Measurements from ENCODE around the gene FRG1. TPM values are rescaled to one million over a fixed set of nuclear protein-coding genes. Genes with fewer than 3 reads are reported as not detected.
"Not testable (repeated sequence)": the region's sequence is repeated elsewhere in the genome, so short reads cannot be mapped to it uniquely, and the experiment has no call there.

Gene FRG1
- total and polyA plus RNA-seq, 2 donors: 87.3 to 89.6 TPM

DNA sequence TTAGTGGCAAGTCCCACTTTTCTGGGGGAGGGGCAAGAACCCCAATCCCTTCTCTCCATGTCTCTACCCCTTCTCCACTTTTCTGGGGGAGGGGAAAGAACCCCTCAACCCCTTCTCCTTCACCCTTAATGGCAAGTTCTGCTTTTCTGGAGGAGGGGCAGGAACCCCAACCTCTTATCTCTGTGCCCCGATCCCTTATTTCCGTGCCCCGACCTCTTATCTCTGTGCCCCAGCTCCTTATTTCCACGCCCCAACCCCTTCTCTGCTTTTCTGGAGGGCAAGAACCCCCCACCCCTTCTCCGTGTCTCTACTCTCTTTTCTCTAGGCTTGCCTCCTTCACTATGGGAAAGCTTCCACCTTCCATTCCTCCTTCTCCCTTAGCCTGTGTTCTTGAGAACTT lies 13.9 kb upstream of the FRG1 start:
- not testable (repeated sequence) for DNase-seq (ENCODE audit: low read depth in 6 of 9, low spot score in 9 of 9); H3K27me3 ChIP-seq (ENCODE audit: control insufficient read depth in 2 of 2, insufficient read depth in 1 of 2, low read length in 1 of 2); H3K27ac ChIP-seq (ENCODE audit: low read depth in 1 of 2, low read length in 1 of 2); H3K4me3 ChIP-seq (ENCODE audit: low read length in 2 of 2); H3K4me1 ChIP-seq (ENCODE audit: control insufficient read depth in 2 of 2, insufficient read depth in 2 of 2, low read length in 2 of 2); H3K36me3 ChIP-seq (ENCODE audit: control insufficient read depth in 2 of 2, insufficient read depth in 2 of 2, low read length in 1 of 2); H3K9me3 ChIP-seq (ENCODE audit: control insufficient read depth in 2 of 2, insufficient read depth in 1 of 2, low read length in 1 of 2)
- WGBS: 89% methylated on average over 5 of the region's 5 CpGs

DNA sequence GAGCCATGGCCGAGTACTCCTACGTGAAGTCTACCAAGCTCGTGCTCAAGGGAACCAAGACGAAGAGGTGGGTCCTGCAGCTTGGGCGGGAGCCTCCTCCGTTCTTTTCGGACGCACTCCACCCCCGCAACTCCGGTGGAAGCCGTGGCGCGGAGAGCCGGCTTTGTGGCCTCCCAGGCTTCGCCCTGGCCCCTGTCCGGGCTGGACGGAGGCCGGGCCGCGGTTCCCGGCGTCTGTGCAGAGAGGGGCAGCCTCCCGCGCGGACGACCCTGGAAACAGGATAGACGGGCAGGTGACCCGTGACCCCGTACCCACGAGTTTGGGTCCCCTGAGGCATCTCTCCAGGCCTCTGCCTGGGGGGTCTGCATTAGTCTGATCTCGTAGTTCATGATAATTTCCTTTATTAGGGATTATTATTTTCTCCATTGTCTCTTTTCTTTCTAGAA lies 356 bp downstream of the FRG1 start:
- WGBS: under 1% methylated on average over 31 of the region's 31 CpGs
- peaks cover 0 to 7% of the 10 kb centered on the region in 2 donors for H3K4me1 ChIP-seq (ENCODE audit: control insufficient read depth in 2 of 2, insufficient read depth in 2 of 2, low read length in 2 of 2)
- no peaks in the 10 kb centered on the region for H3K27me3 ChIP-seq (ENCODE audit: control insufficient read depth in 2 of 2, insufficient read depth in 1 of 2, low read length in 1 of 2)

DNA sequence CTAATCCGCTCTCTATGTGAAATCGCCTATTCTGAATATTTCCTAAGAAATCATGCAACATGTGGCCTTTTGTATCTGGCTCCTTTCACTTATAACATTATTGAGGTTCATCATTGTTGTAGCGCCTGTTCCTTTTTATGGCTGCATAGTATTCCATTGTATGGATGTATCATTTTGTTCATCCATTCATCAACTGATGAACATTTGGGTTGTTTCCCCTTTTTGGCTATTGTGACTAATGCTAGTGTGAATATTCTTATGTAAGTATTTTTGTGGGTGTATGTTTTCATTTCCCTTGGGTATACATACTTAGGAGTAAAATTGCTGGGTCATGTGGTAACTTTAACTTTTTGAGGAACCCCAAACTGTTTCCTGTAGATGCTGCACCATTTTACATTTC lies 1.7 kb downstream of the FRG1 start:
- H3K27ac ChIP-seq (ENCODE audit: low read depth in 1 of 2, low read length in 1 of 2); H3K27me3 ChIP-seq (ENCODE audit: control insufficient read depth in 2 of 2, insufficient read depth in 1 of 2, low read length in 1 of 2); H3K36me3 ChIP-seq (ENCODE audit: control insufficient read depth in 2 of 2, insufficient read depth in 2 of 2, low read length in 1 of 2); H3K4me3 ChIP-seq (ENCODE audit: low read length in 2 of 2); H3K9me3 ChIP-seq (ENCODE audit: control insufficient read depth in 2 of 2, insufficient read depth in 1 of 2, low read length in 1 of 2); DNase-seq (ENCODE audit: low read depth in 6 of 9, low spot score in 9 of 9); H3K4me1 ChIP-seq (ENCODE audit: control insufficient read depth in 2 of 2, insufficient read depth in 2 of 2, low read length in 2 of 2): not testable (repeated sequence)
- 98% methylated on average over 3 of the region's 3 CpGs for WGBS

More for the DNA sequence above, 356 bp downstream of the FRG1 start:
- H3K9me3 ChIP-seq (ENCODE audit: control insufficient read depth in 2 of 2, insufficient read depth in 1 of 2, low read length in 1 of 2): no peaks in the 10 kb centered on the region
- peak overlapping the region; percentile 87 to 94 for H3K27ac ChIP-seq (ENCODE audit: low read depth in 1 of 2, low read length in 1 of 2)
- no peaks in the 10 kb centered on the region for H3K36me3 ChIP-seq (ENCODE audit: control insufficient read depth in 2 of 2, insufficient read depth in 2 of 2, low read length in 1 of 2)
- H3K4me3 ChIP-seq (ENCODE audit: low read length in 2 of 2): peak overlapping the region; percentile 71 to 83
- peak in 1 of 9 donors; percentile 3 for DNase-seq (ENCODE audit: low read depth in 6 of 9, low spot score in 9 of 9)

DNA sequence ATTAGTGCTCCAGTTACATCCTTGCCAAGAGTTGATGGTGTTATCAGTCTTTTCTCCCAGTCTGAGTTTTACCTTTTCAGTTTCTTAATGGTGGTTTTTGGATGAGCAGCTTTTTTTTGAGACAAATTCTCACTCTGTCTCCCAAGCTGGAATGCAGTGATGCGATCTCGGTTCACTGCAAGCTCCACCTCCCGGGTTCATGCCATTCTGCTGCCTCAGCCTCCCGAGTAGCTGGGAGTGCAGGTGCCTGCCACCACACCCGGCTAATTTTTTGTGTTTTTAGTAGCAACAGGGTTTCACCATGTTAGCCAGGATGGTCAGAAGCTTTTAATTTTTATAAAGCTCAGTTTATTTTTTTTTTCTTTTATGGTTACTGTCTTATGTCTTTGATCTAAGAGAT lies 3.4 kb downstream of the FRG1 start:
- H3K9me3 ChIP-seq (ENCODE audit: control insufficient read depth in 2 of 2, insufficient read depth in 1 of 2, low read length in 1 of 2); H3K36me3 ChIP-seq (ENCODE audit: control insufficient read depth in 2 of 2, insufficient read depth in 2 of 2, low read length in 1 of 2); H3K4me1 ChIP-seq (ENCODE audit: control insufficient read depth in 2 of 2, insufficient read depth in 2 of 2, low read length in 2 of 2); H3K27me3 ChIP-seq (ENCODE audit: control insufficient read depth in 2 of 2, insufficient read depth in 1 of 2, low read length in 1 of 2); DNase-seq (ENCODE audit: low read depth in 6 of 9, low spot score in 9 of 9); H3K4me3 ChIP-seq (ENCODE audit: low read length in 2 of 2); H3K27ac ChIP-seq (ENCODE audit: low read depth in 1 of 2, low read length in 1 of 2): not testable (repeated sequence)
- 87% methylated on average over 5 of the region's 5 CpGs for WGBS

DNA sequence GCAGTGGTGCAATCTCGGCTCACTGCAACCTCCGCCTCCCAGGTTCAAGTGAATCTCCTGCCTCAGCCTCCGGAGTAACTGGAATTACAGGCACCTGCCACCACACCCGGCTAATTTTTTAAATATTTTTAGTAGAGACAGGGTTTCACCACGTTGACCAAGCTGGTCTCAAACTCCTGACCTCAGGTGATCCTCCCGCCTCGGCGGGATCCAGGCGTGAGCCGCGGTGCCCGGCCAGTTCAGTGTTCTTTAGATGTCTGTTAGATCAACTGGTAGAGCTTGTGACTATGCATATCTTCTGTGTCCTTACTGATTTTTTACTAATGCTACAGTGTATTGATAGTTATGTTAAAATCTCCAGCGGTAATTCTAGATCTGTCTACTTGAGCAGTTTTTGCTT lies 6.2 kb downstream of the FRG1 start:
- not testable (repeated sequence) for H3K4me1 ChIP-seq (ENCODE audit: control insufficient read depth in 2 of 2, insufficient read depth in 2 of 2, low read length in 2 of 2); H3K27me3 ChIP-seq (ENCODE audit: control insufficient read depth in 2 of 2, insufficient read depth in 1 of 2, low read length in 1 of 2); H3K4me3 ChIP-seq (ENCODE audit: low read length in 2 of 2); H3K27ac ChIP-seq (ENCODE audit: low read depth in 1 of 2, low read length in 1 of 2); DNase-seq (ENCODE audit: low read depth in 6 of 9, low spot score in 9 of 9); H3K9me3 ChIP-seq (ENCODE audit: control insufficient read depth in 2 of 2, insufficient read depth in 1 of 2, low read length in 1 of 2); H3K36me3 ChIP-seq (ENCODE audit: control insufficient read depth in 2 of 2, insufficient read depth in 2 of 2, low read length in 1 of 2)
- 98% methylated on average over 13 of the region's 13 CpGs for WGBS

DNA sequence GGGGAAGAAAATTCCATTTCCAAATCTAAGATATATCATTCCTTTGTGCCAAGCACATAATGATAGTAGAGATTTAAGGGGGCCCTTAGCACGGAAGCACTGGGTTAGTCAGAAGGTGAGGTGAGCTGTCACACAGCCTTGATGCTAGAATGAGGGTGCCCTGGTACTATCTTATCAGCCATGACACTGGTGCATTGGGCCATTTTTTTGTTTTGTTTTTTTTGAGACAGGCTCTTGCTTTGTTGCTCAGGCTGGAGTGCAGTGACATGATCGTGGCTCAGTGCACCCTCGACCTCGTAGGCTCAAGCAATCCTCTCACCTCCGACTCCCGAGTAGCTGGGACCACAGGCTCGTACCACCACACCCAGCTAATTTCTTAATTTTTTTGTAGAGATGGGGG lies 7.8 kb downstream of the FRG1 start:
- H3K4me1 ChIP-seq (ENCODE audit: control insufficient read depth in 2 of 2, insufficient read depth in 2 of 2, low read length in 2 of 2); DNase-seq (ENCODE audit: low read depth in 6 of 9, low spot score in 9 of 9); H3K27me3 ChIP-seq (ENCODE audit: control insufficient read depth in 2 of 2, insufficient read depth in 1 of 2, low read length in 1 of 2); H3K27ac ChIP-seq (ENCODE audit: low read depth in 1 of 2, low read length in 1 of 2); H3K4me3 ChIP-seq (ENCODE audit: low read length in 2 of 2); H3K36me3 ChIP-seq (ENCODE audit: control insufficient read depth in 2 of 2, insufficient read depth in 2 of 2, low read length in 1 of 2); H3K9me3 ChIP-seq (ENCODE audit: control insufficient read depth in 2 of 2, insufficient read depth in 1 of 2, low read length in 1 of 2): not testable (repeated sequence)
- 87% methylated on average over 7 of the region's 7 CpGs for WGBS

DNA sequence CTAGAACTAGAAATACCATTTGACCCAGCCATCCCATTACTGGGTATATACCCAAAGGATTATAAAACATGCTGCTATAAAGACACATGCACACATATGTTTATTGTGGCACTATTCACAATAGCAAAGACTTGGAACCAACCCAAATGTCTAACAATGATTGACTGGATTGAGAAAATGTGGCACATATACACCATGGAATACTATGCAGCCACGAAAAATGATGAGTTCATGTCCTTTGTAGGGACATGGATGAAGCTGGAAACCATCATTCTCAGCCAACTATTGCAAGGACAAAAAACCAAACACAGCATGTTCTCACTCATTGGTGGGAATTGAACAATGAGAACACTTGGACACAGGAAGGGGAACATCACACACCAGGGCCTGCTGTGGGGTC lies 28.6 kb downstream of the FRG1 start:
- H3K4me1 ChIP-seq (ENCODE audit: control insufficient read depth in 2 of 2, insufficient read depth in 2 of 2, low read length in 2 of 2); H3K4me3 ChIP-seq (ENCODE audit: low read length in 2 of 2); H3K9me3 ChIP-seq (ENCODE audit: control insufficient read depth in 2 of 2, insufficient read depth in 1 of 2, low read length in 1 of 2); H3K36me3 ChIP-seq (ENCODE audit: control insufficient read depth in 2 of 2, insufficient read depth in 2 of 2, low read length in 1 of 2); DNase-seq (ENCODE audit: low read depth in 6 of 9, low spot score in 9 of 9); H3K27ac ChIP-seq (ENCODE audit: low read depth in 1 of 2, low read length in 1 of 2); H3K27me3 ChIP-seq (ENCODE audit: control insufficient read depth in 2 of 2, insufficient read depth in 1 of 2, low read length in 1 of 2): not testable (repeated sequence)
- 35% methylated on average over 1 of the region's 1 CpG for WGBS

DNA sequence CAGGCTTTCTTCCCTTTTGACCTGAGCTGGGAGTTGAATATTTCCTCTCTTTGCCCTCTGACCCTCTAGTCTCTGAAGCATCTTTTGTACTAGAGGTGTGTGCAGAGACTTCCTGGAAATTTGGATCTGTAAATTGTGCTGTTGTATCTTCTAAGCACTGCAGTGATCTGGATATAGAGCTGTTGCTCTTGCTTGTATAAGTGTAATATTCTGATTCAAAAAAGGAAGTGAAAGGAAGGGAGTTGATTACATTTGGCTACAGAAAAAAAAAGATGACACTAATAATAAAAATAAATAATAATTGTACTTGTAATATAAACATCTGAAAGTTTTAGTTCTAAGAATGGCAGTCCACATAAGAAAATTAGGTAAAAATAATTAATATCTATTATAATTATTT lies 33.0 kb downstream of the FRG1 start:
- no peaks in the 10 kb centered on the region for H3K9me3 ChIP-seq (ENCODE audit: control insufficient read depth in 2 of 2, insufficient read depth in 1 of 2, low read length in 1 of 2)
- DNase-seq (ENCODE audit: low read depth in 6 of 9, low spot score in 9 of 9): no peak
- no peaks in the 10 kb centered on the region for H3K27me3 ChIP-seq (ENCODE audit: control insufficient read depth in 2 of 2, insufficient read depth in 1 of 2, low read length in 1 of 2)
- no peak overlapping the region for H3K27ac ChIP-seq (ENCODE audit: low read depth in 1 of 2, low read length in 1 of 2)
- H3K4me1 ChIP-seq (ENCODE audit: control insufficient read depth in 2 of 2, insufficient read depth in 2 of 2, low read length in 2 of 2): no peaks in the 10 kb centered on the region
- no peak overlapping the region for H3K4me3 ChIP-seq (ENCODE audit: low read length in 2 of 2)
- H3K36me3 ChIP-seq (ENCODE audit: control insufficient read depth in 2 of 2, insufficient read depth in 2 of 2, low read length in 1 of 2): no peaks in the 10 kb centered on the region

DNA sequence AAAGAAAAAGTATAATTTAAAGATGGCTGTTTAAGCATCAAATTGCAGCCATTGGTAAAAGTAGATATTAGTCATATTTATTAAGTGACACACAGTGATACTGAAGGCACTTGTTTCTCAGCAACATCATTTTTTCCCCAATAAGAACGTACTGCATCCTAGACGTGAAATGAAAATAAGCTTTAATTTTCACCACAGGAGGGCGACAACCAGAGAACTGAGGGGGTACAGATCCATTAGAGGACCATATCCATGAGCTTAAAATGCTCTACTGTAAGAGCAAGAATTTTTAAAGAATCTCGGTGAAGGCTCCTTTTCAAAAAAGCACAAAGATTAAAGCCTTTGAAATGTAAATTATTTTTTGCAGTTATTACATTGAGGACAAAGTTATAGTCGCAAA lies 33.4 kb downstream of the FRG1 start:
- no peak for DNase-seq (ENCODE audit: low read depth in 6 of 9, low spot score in 9 of 9)
- 44% methylated on average over 5 of the region's 5 CpGs for WGBS
- Histone ChIP-seq H3K4me1 (ENCODE audit: control insufficient read depth in 2 of 2, insufficient read depth in 2 of 2, low read length in 2 of 2) (no peaks in the 10 kb centered on the region), H3K27ac (ENCODE audit: low read depth in 1 of 2, low read length in 1 of 2) (no peak overlapping the region), H3K36me3 (ENCODE audit: control insufficient read depth in 2 of 2, insufficient read depth in 2 of 2, low read length in 1 of 2) (no peaks in the 10 kb centered on the region), H3K9me3 (ENCODE audit: control insufficient read depth in 2 of 2, insufficient read depth in 1 of 2, low read length in 1 of 2) (no peaks in the 10 kb centered on the region), H3K27me3 (ENCODE audit: control insufficient read depth in 2 of 2, insufficient read depth in 1 of 2, low read length in 1 of 2) (no peaks in the 10 kb centered on the region), H3K4me3 (ENCODE audit: low read length in 2 of 2) (no peak overlapping the region)
